Kidney tubule cell (primary cell): ENCODE measurements around the gene B4GALT7.

Source experiments
- DNase-seq: peaks from one replicate; pipeline ENCODE4 v3.0.0-alpha.2; 2018; ENCODE audit warnings: low spot score

B4GALT7 gene

DNA sequence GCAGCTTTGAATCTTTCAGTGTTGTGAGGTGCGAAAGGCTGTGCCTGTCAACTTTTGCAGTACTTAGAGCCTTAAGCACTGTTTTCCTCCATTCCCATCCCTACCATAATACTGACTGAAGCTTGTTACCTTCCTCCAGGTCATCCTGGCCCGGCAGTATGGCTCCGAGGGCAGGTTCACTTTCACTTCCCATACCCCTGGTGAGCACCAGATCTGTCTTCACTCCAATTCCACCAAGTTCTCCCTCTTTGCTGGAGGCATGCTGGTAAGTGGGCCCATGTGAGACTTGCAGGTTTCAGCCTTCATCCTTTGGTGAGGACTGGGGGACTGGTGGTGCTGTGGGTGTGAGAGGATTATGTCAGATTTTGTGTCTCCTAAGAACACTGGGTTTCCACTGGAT, 6.4 kb upstream of the B4GALT7 start:
- DNase-seq = no peak

DNA sequence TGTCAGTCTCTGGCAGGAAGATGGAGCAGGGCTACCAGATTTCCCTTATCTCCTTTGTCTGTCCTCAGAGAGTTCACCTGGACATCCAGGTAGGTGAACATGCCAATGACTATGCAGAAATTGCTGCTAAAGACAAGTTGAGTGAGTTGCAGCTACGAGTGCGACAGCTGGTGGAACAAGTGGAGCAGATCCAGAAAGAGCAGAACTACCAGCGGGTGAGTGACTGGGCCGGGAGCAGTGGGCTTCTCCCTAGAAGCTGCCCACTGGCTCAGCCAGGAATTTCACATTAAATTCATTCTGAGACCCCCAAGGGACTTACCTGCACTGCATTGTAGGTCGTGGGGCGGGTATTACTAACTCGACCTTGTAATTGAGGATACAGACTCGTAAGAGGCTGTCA, 5.9 kb upstream of the B4GALT7 start:
- DNase-seq = no peak

DNA sequence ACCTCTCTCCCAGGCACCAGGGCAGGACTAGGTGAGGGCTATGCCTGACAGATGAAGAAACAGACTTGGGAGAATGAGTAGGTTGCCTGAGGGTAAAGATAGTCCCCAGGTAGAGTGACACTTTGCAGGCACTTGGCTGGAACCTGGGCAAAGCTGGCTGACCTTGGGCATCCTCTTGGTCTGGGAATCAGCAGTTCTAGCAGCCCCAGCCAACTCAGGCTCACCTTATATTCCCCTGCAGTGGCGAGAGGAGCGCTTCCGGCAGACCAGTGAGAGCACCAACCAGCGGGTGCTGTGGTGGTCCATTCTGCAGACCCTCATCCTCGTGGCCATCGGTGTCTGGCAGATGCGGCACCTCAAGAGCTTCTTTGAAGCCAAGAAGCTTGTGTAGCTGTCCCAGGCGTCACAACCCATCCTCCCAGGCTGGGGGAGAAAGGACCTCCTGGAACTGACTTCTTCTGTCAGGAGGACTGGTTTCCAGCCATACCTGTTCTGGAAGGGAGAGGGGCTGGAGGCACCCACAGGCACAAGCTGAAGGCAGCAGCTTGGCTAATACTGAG, 4.8 kb upstream of the B4GALT7 start:
- no peak for DNase-seq

DNA sequence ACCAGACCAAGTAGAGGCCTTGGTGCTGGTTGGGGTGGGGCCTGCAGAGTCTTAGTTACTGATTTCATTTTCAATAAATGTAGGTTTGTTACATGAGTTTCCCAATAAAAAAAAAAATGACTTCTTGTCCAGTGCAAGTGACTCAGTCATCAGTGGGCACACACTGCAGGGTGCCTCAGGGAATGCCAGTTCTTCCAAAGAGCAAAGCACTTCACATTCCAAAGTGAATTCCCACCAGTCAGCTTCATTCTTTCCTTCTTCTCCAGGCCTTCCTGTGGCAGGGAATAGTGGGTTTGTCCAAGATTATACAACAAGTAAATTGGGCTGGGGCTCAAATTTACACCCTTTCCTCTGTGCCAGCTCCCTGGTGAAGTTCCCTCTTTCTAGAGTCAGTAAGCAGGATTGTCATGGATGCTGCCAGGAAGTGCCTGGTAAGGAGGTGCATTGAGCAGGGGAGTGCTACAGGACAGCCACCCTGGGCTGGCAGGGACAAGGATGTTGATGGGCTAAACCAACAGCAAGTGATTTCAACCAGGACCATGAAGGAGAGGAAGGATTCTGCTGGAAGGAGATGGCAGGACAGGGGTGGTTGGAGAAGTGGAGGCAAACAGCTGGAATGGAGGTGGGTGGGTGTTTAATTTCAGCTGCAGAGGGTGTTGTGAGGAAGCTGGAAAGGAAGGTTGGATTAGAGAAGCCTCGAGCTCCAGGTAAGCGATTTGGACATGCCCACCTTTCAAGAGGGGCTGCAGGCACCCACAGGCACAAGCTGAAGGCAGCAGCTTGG, 3.7 kb upstream of the B4GALT7 start:
- DNase-seq = no peak

DNA sequence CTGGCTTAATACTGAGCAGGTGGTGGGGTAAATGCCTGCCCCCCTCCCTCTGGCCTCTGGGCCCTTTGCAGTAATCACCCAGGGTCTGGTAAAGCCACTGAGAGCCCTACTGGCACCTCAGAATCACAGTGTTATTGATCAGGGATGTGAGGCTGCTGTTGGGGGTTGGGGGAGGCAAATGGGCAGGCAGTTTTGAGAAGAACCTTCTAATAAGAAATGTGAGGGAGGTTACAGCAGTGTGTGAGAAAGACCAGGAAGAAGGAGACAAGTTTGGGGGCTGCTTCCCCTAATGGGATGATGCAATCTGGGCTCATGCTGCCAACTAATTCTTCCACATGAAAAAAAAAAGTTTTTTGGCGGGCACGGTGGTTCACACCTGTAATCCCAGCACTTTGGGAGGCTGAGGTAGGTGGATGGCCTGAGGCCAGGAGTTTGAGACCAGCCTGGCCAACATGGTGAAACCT, 3.1 kb upstream of the B4GALT7 start:
- DNase-seq = no peak

DNA sequence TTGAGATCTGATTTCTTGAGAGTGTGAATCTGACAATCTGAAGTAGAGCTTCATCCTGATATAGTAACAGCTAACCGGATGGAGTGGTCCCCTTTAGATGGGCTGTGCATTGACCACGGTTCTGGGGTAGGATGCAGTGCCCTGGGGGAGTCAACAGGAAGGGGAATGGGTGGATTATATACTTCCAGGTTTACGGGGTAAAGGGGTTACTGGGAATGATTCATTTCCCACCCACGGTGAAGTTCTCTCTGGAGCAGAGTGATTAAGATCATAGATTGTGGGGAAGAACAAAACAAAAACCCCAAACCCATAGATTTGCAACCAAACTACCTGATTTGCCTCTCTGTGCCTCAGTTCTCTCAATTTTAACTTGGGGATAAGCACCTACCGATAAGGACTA, 1.5 kb upstream of the B4GALT7 start:
- DNase-seq = no peak

DNA sequence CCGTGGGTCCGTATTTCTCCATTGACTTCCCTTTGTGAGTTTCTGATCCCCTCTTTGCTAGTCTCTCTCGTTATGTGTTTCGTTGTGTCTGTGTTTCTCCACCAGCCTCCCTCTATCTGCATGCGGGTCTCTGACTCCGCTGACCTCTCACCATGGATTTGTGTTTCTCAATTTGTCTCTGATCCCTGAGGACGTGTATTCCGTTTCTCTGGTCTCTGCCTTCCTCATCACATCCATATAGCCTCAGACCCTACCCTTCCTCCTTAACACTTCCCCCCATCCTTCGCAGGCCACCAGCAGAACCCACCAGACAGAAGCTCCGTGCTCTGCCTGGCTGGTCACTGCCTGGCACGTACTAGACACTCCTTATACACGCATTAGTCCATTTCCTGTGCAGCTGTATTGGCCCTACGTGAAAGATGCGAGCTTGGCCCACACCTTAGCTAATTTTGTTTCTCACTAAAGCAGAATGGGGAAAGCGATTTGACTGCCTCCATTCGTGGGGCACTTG, 631 bp downstream of the B4GALT7 start:
- DNase-seq = peak; percentile 45

DNA sequence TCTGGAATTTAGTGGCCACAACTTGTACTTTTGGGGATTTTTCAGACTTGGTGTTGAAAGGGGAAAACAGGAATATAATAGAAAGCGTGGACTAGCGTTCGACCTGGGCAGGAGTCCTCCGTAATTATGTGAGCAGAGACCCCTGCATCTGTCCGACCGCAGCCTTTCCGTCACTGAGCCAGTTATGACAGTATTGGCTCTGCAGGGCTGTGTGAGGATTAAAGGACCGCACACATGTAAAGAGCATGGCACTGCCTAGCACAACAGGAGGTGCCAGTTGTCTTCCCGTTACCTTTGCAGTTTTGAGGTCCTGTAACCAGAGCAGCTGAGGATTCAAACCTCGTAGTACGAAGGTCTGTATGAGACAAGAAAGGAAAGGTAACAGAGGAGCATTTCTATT, 1.2 kb downstream of the B4GALT7 start:
- no peak for DNase-seq

DNA sequence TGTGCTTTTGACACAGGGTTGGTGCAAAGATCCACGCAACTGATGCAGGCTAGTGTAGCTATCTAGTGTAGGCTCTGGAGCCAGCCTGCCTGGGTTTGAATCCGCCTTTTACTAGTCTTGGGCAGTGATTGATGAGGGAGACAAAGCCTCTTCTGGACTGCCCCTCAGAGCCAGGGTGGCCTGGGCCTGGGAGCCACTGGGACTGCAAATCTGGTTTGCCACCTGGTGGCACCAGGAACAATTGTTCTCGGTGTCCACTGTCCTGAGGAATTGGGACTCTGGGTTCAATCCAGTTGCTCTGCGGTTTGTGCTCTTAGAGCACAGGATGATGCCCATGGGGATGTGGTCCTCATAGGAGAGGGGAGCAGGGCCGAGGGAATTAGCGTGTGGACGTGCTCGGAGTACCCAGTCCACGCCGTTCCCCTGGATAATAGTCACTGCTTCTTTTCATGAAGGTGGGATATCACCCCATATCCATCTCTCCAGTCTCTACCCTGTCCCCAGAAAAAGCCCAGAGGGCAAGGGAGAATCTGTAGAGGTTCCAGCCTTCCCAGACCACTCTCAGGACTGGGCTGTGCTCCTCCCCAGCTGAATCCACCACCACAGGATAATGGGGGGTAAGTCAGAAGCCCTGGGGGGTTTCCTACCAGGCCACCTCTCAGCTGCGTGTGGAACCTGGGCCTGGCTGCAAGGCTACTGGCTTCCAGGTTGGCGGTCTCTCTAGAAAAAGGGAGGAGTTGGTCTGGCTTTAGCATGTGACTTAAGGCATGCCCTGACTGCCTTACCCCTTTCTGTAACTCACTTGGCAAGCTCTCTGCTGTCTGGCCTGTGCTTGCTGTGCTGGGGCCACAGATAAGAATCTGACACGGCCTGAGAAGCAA, 1.9 kb downstream of the B4GALT7 start:
- DNase-seq = peak; percentile 13

DNA sequence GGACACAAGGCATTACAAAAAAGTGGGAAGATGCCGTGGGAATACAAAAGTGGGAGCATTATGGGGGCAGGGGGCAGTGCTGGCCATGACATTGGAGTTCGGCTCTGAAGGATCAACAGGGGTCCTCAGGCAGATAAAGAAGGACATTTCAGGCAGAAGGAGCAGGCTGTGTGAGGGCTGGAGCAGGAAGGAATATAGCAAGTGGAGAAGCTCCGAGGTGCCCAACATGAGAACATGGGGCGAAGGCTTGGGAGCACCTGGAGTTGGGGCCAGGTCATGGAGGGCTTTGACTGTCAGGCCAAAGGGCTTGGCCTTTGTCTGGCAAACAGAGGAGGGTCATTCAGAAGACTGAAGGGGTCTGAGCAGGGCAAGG, 2.5 kb downstream of the B4GALT7 start:
- no peak for DNase-seq

DNA sequence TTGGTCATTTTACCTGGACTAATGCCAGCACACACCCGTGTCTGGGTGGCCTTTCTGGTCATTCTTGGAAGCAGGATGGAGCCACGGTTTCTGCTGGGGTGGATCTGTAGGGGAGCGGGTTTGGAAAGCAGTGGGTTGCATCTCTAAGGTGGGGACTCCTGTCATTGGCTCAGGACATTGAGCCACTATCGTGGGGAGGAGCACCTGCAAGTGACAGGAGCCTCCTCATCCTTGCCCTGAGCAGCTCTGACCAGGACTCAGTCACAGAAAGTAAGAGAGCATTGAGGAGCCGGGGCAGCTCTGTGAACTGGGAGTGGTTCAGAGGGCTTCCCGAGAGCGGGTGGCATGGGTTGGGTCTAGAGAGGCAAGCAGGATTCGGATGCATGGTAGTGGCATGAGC, 3.7 kb downstream of the B4GALT7 start:
- no peak for DNase-seq

DNA sequence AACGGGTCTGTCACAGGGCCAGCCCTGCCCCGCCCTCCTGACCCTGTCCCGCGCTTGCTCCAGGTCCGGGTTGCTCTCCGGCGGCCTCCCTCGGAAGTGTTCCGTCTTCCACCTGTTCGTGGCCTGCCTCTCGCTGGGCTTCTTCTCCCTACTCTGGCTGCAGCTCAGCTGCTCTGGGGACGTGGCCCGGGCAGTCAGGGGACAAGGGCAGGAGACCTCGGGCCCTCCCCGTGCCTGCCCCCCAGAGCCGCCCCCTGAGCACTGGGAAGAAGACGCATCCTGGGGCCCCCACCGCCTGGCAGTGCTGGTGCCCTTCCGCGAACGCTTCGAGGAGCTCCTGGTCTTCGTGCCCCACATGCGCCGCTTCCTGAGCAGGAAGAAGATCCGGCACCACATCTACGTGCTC, 4.2 kb downstream of the B4GALT7 start:
- DNase-seq = no peak

DNA sequence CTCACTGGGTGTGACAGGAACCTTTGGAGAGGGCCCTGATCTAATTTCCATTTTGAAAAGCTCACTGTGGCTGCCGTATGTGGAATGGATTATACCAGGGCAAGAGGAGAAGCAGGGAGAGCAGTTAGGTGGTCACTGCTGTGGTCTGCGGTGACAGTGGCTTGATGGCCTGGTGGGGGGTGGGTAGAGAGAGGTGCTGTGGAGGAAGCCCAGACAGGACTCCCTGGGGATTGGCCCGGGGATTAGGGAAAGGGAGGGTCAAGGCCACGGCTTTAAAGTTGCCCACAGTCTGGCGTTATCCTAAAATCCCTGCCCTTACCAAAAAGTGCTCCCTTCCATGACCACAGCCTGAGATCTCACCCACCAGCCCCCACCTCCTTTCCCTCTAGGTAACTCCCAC, 4.7 kb downstream of the B4GALT7 start:
- no peak for DNase-seq

DNA sequence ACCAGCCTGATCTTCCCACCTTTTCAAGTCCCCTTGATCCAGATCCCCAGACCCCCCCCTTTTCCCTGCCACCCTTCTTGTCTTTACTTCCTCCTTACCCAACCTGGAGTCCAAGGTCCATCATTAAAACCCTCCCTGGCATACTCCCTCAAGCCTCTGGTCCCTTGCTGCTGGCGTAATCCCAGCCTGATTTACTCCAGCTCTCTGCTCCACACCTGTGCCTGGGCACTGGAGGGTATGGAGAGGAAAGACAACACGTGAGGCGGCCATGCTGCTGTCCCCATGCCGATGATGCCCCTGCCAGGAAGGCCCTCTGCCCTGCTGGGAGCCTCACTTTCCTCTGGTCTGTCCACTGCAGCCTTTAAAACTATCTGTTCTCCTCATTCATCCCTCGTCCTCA, 5.1 kb downstream of the B4GALT7 start:
- DNase-seq = no peak

DNA sequence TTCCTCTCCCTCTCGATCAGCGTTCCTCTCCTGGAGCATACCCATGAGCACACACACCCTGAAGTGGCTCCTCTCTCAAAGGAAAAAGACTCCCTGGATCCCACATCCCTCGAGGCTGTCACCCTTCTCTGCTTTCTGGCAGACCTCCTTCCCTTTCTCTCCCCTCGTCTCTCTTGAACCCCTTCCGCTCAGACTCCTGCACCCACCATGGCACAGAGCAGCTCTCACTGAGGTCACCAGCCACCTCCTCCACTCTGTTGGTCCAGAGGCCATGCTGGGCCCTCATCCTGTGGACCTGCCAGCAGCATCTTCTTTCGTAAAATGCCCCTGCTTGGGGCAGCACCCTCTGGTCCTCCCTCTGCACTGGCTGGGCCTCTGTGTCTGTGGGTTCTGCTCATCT, 5.7 kb downstream of the B4GALT7 start:
- DNase-seq = no peak

DNA sequence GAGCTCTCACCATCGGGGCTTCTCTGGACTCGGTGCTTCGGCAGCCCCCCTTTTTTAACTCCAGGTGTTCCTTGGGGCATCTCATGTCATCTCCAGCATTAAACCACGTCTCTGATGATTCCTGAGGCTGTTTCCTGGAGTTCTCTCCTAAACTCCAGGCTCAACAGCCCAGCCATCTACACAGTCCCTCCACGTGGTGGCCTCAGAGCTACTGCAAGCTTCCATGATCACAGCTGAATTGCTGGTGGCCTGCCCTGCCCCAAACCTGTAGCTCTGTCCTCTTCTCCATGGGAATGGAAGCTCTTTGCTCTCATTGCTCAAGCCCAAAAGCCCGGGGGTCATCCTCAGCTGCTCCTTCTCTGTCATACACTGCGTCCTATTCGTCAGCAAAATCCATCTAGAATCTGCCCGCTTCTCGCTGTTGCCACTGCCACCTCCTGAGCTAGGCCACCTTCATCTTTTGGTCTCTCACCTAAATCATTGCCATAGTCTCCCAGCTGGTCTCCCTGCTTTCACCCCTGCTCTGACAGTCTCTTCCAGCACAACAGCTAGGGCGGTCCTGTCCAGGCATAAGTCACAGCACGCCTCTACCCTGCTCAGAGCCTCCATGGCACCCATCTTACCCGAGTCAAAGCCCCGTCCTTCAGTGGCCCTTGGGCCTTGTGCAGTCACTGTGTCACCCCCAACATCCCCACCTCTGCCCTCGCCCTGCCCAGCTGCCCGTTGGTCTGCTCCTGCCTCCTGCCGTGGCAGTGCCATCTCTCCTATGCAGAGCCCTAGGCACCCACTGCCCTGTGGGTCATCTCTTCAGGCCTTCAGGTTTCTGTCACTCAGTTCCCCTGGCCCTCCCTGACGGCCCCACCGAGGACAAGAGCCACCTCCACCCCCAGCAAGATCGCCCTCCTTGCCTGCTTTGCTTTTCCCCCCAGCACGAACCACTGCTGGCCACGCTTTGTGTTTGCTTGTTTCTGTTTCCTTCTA, 6.4 kb downstream of the B4GALT7 start:
- DNase-seq = no peak

DNA sequence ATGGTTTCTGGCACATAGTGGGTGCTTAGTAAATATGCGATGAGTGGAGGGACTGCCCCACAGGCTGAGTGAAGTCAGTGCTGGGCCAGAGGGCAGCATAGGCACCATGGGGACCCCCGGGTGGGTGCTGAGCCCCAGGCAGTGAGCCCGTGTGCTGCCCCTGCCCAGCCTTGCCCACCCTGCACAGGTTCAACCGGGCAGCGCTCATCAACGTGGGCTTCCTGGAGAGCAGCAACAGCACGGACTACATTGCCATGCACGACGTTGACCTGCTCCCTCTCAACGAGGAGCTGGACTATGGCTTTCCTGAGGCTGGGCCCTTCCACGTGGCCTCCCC, 7.2 kb downstream of the B4GALT7 start:
- no peak for DNase-seq

DNA sequence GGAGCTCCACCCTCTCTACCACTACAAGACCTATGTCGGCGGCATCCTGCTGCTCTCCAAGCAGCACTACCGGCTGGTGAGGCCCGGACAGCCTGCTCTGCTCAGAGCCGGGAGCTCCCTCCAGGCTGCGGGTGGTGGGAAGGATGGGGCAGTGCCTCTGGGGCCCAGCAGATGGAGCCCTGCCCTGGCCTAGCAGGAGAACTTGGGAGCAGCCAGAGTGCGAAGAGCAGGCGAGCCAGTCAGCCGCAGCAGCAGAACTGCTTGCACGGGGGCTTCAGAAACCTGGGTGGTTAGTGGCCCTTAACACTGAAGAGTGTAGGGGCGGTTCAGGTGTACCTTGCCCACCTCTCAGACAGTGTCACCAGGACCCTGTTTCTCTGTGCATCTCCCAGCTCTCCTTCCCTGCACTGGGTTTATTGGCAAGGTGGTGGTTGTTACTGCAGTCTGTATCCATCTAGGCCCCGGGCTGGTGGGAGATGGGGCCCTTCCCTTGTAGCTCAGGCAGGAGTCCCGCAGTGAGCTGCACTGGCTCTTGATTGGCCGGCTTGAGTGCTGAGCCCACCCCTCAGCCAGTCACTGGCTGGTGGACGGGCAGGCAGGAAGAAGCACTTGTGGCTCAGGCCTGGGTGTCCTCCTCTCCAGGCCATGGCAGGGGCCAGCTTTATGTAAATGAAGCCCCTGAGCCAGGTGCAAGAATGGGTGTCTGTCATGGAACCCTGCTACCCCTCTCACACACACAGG, 7.7 kb downstream of the B4GALT7 start:
- DNase-seq = peak; percentile 80

DNA sequence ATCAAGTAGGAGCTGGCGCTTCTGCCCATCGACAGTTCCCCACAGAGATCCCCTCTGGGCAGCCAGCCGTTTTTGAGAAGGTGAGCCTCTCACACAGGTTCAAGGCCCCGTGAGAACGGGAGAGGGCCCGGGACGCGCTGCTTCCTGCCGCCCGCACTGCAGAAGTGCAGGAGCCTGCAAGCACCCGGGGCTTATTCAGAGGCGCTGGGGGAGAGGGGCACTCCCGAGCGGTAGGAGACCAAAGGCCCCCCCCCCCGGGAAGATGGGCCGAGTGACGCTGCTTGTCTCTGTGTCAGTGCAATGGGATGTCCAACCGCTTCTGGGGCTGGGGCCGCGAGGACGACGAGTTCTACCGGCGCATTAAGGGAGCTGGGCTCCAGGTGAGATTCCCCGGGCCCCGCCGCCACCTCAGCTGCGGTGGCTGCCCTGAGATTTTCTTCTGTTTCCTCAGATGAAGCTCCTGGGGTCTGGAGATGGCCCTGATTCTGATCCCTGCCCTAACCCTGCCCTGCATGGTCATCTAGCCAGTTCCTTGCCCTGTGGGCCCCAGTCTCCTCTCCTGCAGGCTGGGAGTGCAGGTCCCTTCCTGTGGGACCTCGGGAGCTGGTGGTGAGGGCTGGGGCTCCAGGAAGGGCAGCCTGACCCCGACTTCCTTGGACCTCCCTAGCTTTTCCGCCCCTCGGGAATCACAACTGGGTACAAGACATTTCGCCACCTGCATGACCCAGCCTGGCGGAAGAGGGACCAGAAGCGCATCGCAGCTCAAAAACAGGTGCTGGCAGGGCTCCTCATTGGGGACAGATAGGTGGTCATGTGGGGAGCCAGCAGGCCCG, 8.5 kb downstream of the B4GALT7 start:
- DNase-seq = no peak
